HuH-7 (cell line): ENCODE results near the gene ZNF830.
"Not testable (repeated sequence)": the region's sequence is repeated elsewhere in the genome, so short reads cannot be mapped to it uniquely, and the experiment has no call there.

Experiments
- DNase-seq: peaks from one replicate; pipeline ENCODE4 v3.0.0; 2011; ENCODE audit warnings: low spot score

Gene ZNF830

DNA sequence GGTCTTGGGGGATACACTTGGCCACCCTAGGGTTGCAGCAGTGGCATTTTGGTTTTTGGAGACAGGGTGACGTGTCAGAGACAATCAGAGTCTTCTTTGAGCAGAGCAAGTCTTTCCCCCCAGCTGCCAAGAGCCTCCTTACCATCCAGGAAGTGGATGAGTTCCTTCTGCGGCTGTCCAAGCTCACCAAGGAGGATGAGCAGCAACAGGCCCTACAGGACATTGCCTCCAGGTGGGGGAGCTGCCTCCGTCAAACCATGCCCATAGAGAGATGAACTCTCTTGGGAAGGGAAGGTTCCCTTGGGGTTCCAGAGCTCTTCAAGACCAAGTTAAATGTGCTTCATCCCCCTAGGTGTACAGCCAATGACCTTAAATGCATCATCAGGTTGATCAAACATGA lies 30.3 kb downstream of the ZNF830 start:
- DNase-seq, result no peak

DNA sequence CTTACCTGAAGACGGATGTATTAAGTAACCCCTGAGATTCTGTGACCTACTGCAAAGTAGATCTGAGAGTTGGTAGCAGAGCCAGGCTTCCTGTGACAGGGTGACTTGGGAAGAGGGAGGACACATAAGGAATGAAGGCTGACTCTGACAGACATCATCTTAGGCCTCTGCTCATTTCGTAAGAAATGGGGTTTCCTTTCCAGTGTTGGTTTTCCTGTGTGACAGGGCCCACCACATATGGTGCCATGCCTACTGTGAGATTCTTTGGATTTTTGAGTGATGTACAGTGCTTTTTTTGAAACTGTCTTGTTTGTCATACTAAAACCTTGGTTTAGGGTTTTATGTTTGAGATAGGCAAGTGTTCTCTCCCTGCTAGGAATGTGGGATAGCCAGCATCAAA lies 31.7 kb downstream of the ZNF830 start:
- no peak for DNase-seq

DNA sequence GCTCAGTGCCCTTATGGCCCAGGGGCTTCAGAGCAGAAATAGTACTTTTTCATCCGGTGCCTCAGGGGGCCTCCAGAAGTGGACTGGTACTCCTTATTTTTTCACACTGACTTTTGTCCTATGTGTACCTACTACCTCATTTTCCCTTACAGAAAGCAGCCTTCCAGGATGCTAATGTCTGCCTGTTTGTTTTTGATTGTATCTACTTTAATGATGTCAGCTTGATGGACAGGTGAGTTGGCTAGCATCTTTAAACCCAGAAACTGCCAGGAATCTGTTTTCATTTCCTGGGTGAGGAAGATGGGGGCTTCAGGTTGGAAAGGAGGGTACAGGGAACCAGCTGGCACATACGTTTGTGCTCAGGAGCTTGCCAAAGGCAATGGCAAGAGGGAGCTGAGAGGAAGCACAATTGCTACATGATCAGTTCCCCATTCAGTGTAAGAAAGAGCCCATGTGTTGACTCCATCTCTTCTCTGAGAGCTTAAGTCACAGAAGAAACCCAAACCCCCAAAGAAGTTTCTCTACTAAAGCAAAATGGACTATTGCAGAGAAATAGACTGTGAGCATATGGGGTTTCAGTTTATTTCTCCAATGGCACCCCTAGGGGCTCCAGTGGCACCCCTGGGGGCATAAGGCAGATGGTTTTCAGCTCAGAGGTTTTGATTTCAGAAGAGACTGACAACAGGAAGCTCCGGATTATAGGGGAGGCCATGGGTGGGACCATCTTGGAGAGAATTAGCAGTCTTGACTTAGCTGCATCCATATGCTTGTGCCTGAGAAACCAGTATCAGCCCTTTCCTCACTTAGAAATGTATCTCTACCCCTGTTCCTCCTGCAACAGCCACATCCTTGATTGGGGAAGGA lies 35.3 kb downstream of the ZNF830 start:
- DNase-seq, result no peak

DNA sequence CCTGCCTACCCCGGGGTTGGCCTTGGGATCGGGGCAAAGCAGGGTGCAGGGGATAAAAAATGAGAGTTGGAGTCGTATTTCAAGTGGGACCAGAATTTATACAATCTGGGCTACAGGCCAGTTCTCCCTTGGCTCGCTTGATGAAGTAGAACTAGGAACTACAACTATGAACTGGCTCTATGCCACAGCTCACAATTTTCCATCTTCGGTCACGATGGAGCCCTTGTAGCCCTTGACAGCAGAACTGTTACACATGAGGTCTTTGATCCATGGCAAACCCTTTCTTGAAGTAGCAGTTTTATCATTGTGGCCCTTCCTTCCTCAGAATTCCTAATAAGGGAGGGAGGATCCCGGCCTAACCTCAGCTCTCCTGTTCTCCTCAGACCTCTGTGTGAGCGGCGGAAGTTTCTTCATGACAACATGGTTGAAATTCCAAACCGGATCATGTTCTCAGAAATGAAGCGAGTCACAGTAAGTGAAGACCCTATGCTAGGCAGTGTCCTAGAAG lies 36.1 kb downstream of the ZNF830 start:
- DNase-seq, result no peak

DNA sequence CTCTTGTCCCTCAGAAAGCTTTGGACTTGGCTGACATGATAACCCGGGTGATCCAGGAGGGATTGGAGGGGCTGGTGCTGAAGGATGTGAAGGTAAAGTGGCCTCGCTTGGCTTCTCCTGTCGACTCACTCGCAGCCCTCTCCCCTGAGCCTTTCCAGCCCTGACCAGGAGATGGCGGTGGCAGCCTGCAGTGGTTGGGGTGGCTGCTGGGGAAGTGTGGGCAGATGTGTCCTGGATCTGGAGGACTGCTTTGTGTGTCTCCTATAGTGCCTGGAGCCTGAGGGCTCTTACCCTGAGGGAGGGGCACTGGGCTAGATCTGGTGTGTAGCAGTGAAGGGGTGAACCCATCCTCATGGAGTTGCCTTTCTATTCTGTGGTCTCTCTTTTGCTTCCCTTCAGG lies 36.9 kb downstream of the ZNF830 start:
- DNase-seq, result peak; percentile 94

DNA sequence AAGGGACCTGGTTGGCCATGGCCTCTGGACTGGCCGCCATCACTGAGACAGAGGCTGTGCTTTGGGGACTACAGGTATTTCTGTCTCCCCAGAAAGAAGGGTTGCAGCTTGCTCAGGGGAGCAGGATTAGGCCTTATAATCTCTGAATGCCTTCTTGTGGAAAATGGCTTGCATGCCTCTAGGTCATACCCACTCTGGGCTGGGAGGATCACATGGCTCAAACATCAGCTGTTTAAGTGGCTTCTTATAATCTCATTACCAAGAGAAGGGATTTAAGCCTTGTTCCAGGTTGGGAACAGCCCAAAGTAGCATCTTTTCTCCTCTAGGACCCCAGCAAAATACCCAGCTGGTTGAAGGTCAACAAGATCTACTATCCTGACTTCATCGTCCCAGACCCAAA lies 38.1 kb downstream of the ZNF830 start:
- DNase-seq, result no peak

DNA sequence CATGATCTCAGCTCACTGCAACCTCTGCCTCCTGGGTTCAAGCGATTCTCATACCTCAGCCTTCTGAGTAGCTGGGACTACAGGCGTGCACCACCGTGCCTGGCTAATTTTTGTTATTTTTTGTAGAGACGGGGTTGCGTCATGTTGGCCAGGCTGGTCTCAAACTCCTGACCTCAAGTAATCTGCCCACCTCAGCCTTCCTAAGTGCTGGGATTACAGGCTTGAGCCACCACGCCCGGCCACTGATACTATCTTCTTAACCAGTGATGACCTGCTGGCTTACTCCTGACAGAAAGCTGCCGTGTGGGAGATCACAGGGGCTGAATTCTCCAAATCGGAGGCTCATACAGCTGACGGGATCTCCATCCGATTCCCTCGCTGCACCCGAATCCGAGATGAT lies 39.6 kb downstream of the ZNF830 start:
- DNase-seq, result not testable (repeated sequence)

DNA sequence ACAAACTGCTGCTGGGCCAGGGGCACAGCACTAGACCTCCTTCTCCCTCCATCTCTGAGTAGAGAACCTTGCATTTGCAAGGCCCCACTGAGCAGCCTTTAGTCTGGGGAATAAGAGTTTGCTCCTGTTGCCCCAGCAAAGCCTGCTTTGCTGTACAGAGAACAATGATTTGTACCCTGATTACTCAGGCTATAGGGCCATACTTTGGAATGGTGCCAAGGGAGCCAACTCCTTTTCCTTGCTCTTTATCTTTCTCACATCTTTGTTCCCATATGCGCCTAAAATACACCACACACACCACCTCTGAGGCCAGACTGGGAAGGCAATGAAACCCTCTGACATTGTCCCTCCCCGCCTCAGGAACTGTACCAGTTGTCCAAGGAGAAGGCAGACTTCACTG lies 40.2 kb downstream of the ZNF830 start:
- no peak for DNase-seq

DNA sequence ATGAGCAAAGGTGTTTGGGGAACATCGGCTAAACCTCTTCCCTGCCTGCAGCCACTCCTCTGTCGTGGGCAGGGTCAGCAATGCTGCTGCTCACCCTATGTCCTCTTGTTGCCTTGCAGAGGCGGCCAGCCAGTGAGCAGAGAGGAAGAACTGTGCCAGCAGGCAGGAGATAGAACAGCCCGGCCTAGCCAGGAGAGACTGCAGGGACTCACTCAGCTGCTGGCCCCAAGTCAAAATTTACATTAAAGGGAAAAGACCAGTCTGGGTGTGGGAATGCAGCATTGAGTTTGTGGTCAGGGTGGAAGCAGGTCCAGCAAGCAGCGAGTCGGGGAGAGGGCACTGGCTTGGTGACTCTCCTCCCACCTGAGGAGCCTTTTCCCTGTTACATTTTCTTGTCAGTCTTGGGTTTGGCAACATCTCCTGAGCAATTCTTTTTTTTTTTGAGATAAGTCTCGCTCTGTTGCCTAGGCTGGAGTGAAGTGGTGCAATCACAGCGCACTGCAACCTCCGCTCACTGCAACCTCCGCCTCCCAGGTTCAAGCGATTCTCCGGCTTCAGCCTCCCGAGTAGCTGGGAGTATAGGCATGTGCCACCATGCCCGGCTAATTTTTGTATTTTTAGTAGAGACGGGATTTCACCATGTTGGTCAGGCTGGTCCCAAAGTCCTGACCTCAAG lies 41.7 kb downstream of the ZNF830 start:
- no peak for DNase-seq

DNA sequence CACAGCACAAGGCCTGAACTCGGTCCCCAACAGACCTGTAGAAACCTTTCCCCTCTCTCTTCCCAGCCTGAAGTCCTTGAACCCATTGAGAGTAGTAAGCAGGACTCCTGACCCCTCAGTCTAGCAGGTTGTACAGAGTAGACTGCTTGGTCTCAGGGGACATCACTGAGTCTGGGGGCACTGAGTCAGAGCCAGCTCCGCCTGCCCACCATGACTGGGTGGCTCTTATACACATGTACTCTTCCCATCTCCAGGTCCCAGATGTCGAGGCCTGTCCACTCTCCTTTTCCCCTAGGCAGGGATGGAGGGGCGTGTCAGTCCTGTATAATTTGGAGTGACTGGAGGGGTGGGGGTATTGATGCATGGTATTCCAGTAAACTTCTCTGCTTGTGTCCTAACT lies 42.4 kb downstream of the ZNF830 start:
- no peak for DNase-seq

DNA sequence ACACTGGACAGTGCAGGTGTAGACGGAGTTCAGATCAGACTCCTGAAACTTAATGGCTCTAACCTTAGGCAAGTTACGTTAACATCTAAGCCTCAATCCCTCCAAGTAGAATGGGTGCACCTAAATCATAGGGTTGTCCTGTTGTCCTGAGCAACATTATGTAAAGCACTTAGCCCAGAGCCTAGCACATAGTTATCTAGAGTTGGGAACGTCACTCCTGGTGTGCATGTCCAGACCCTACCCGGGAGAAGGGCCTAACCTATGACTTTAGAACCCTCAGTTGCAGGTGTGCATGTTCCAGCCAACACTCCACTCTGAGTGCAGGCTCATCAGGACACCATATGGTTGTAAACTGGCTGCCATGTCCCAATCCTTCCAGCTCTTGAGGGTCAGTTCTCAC lies 45.0 kb downstream of the ZNF830 start:
- DNase-seq, result no peak

DNA sequence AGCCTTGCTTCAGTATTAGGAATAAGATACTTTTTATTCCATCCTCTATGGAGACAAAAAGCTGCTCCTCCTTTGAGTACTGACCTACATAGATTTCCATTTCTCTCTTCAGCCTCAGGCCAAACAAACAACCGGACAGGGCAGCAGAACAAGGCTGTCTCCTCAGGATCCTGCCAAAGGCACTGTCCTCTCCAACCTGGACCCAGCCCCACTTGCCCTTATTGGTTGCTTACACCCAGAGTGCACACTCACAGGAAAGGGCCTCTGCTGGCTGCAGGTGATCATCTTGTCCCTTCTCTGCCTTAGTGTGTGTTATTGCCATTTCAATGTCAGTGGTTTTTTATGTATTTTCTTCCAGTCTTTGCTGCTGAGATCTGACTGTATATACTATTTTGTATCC lies 45.6 kb downstream of the ZNF830 start:
- DNase-seq, result no peak

DNA sequence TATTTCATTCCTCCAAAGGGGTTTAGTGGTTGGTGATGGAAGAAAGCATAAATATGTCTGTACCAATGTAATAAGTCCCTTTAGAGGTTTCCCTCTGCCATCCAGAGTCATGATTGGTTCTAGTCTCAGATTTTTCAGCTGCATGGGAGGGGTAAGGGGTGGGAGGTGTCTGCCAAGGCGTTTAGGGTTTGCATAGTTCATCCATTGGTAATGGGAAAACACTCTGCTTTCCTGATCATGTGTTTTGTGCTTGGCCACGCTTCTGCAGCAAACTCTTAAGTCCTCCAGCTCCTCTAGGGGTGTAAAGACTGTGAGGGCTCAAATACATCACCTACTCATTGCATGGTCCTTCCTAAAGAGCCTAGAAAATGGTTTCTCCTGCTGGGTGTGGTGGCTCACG lies 48.8 kb downstream of the ZNF830 start:
- no peak for DNase-seq

DNA sequence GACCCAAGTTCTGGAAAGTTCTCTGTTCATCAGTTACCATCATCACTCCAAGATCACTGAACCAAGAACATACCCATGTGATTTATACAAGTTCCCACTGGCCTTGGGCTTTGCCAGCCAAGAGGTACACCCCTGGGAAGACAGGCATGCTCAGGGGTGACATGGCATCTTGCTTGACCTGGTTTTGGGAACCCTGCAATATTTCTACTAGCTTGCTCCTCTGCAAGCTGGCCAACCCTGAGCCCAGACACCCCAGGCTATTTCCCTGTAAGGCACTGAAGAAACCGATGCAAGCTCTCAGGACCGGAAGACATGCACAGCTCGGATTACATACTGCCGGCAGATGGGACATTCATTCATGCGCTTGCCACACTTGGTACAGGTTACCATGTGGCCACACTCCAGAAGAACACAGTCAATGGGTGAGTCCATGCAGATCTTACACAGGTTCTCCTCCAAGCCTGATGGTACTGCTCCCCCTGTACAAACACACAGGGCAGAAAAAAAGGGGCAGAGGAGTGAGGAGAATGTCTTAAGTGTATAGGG lies 50.4 kb downstream of the ZNF830 start:
- no peak for DNase-seq
